SHP77 treated with DMSO at 0.1 percent for 48 hours (cell line): ENCODE measurements around the gene TTC19.
A peak's percentile ranks its signal among the peaks of the same experiment; 100 is the strongest.
"Not testable (repeated sequence)": the region's sequence is repeated elsewhere in the genome, so short reads cannot be mapped to it uniquely, and the experiment has no call there.

Experiments
- DNase-seq: peaks from one replicate; lab custom pipeline; 2025; lab: John Stamatoyannopoulos, UW

The TTC19 gene

GRCh38 chr17:16033729-16034349 is 34.2 kb downstream of the TTC19 start:
- DNase-seq = no peak

- DNase-seq = no peak
Measured at GRCh38 chr17:16036261-16036660, 36.6 kb downstream of the TTC19 start.

GRCh38 chr17:16037636-16038035 is 38.0 kb downstream of the TTC19 start:
- no peak for DNase-seq

GRCh38 chr17:16040710-16041251 is 41.2 kb downstream of the TTC19 start:
- no peak for DNase-seq

GRCh38 chr17:16044487-16044886 is 44.9 kb downstream of the TTC19 start:
- DNase-seq = peak; percentile 80

GRCh38 chr17:16046966-16047365 is 47.3 kb downstream of the TTC19 start:
- no peak for DNase-seq

GRCh38 chr17:16048811-16049449 is 49.3 kb downstream of the TTC19 start:
- no peak for DNase-seq

- DNase-seq = no peak
Measured at GRCh38 chr17:16050844-16051243, 51.2 kb downstream of the TTC19 start.

- DNase-seq = no peak
Measured at GRCh38 chr17:16052486-16052885, 52.9 kb downstream of the TTC19 start.

- DNase-seq = not testable (repeated sequence)
Measured at GRCh38 chr17:16055139-16055538, 55.5 kb downstream of the TTC19 start.

- no peak for DNase-seq
Measured at GRCh38 chr17:16061631-16062030, 62.0 kb downstream of the TTC19 start.

- no peak for DNase-seq
Measured at GRCh38 chr17:16066125-16066524, 66.5 kb downstream of the TTC19 start.

- DNase-seq = no peak
Measured at GRCh38 chr17:16068323-16068722, 68.7 kb downstream of the TTC19 start.

- no peak for DNase-seq
Measured at GRCh38 chr17:16072031-16072430, 72.4 kb downstream of the TTC19 start.

- DNase-seq = no peak
Measured at GRCh38 chr17:16073845-16074244, 74.2 kb downstream of the TTC19 start.

- no peak for DNase-seq
Measured at GRCh38 chr17:16074423-16074822, 74.8 kb downstream of the TTC19 start.

- DNase-seq = no peak
Measured at GRCh38 chr17:16075949-16076348, 76.3 kb downstream of the TTC19 start.
